Omental fat pad (tissue), 4 donors: Measurements from ENCODE around the gene ATF6B. TPM values are rescaled to one million over a fixed set of nuclear protein-coding genes. Genes with fewer than 3 reads are reported as not detected.

ENCODE experiments used
- ATAC-seq: fragments of 150-250 bp; one replicate; pipeline ENCODE4 v1.9.1; 2016; ENCODE audit warnings: mild to moderate bottlenecking, moderate library complexity; ENCODE audit not compliant: low FRiP score
- DNase-seq: peaks from one replicate; pipeline ENCODE4 v3.0.0-alpha.2; 2019; ENCODE audit warnings: low spot score
- CTCF ChIP-seq, 3 donors: fragments of 450-650 bp; IDR thresholded peaks; one replicate each; pipeline ENCODE4 v1.5.1; 2016 to 2017; ENCODE audit warnings: antibody characterized with exemption in 3 of 3, mild to moderate bottlenecking in 3 of 3, moderate library complexity in 2 of 3
- total RNA-seq, 4 donors: library from RNA; depleted of rRNA; stranded (reverse); fragments of >200 nt; gene quantifications; one replicate each; pipeline ENCODE4 v1.1.0, GENCODE V29; 2016

ATF6B gene
- 10 to 100 TPM; 23.2 to 44.3 (median 24.4) TPM for total RNA-seq

- DNase-seq (peak; percentile 91), ATAC-seq (peak; percentile 92)
- TF ChIP-seq CTCF (IDR thresholded peaks at IDR 0.05): no peak
These were observed at the start of gene ATF6B for GRCh38 chr6:32127717-32128592. ATF6B (minus strand) TSS chr6:32128246; CDS start chr6:32128207, 39 bp downstream.

DNA sequence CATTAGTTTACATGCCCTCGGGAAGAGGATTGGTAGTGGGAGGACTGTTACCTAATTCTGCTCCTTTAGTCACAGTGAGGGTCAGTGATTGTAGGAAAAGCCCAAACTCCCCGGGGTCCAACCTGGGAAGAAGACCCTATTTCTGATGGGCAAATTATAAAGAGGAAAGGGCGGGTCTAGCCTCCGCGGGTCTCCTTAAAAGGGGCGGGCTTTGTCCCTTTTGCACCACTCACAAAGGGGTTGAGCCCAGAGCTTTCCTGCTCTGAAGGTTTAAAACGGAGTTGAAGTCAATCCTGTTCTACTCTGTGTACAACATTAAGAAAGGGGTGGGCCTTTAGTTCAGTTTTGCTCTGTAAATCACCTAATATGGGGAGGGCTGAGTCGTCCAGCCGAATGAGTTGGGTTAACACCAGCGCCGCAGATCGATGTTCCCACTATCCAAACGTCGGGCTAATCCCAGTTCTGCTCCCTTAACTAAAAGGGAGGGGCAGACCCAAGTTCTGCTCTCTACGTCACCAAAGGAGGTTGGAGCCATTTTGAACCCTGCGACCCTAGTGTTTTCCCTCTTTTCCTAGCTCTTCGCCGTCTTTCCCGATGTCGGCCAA is 49.2 kb upstream of the ATF6B start:
- DNase-seq (no peak), ATAC-seq (peak; percentile 9)
- TF ChIP-seq CTCF (IDR thresholded peaks at IDR 0.05): no peak

DNA sequence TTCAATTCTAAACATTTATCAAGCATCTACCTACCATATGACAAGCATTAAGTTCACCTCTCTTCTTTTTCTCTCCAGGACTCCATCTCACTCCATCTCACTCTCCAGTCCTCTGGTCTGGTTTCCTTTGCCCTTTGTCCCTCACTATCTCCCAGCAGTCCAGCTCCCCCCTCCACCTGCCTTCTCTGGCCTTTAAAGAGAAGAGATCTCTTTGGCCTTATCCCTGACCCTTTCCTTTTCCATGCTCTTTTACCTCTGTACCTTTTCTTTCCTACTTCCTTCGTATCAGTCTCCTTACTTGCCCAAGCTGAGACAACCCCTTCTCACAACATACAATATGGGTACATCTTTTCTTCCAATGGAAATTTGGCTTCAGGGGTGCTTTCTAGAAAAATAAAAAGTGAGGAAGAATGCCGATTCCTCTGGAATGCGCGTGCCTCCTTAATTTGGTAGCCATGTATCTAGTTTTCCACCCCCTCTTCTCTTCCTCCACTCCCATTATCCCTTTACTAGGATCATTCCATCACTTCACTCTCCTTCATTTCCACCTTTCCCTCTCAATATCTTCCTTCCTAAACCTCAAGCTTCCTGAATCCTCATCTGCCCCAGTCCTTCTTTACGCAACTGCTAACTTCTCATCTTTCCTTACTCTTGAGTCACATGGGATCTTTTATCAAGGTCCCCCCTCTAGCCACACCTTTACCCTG is 48.6 kb upstream of the ATF6B start:
- no peak for TF ChIP-seq CTCF (IDR thresholded peaks at IDR 0.05)
- ATAC-seq: peak; percentile 16
- no peak for DNase-seq

DNA sequence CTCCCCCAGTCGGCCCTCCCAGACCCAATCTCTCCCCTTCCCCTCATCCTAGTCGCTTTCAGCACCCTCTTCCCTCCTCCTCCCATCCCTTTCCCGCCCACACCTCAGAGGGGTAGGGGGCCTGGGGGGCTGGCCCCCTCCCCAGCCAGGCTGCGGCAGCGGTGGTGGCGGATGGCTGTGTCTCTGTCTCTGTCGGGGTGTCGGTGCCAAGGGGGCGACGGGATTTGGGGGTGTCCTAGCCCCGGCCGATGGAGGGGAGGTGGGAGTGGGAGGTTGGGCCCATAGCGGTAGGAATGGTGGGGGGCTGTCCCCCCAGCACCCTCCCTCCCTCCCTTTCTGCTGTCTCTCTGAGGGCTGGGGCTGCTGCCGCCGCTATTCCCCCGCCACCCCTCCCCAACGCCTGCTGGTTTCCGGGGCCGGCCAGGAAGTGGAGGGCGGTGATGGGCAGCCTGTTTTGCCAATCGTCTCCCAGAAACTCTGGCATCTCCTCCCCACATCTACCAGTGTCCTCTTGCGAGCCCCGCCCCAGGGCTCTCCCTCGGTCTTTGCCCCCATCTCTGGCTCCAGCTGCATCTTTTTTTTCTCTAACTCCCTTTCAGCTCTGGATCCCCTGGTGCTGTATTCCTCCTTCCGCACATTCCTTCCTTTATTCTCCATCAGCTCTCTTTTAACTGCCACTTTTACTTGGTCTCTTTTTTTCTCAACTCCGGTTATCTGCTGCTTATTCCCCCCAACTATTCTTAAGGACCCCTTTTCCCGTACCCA is 47.8 kb upstream of the ATF6B start, which contains the start of gene AGPAT1:
TSS of gene AGPAT1 (minus strand) at position 374 of the 765 bp plus-strand sequence. CDS start 4,588 bp downstream, outside the sequence.
- TF ChIP-seq CTCF (IDR thresholded peaks at IDR 0.05): no peak
- ATAC-seq (peak; percentile 58), DNase-seq (peak; percentile 94)

DNA sequence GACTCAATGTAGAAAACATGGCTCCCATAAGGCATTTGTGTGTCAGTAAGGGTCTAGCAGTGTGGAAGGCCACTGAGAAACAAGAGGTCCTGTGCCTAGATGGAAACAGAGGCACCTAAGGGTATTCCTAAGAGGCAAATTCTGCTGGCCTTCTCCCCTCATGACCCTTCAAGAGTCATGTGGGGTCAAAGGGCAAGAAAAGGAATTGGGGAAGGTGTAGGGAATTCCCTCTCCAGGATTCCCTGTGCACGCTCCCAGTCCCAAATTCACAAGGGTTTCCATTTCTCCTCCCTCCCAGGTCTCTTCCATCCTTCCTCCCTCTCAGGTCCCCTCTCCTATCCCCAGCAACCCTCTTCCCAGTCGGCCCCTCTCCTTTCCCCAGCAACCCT is 47.3 kb upstream of the ATF6B start:
- no peak for TF ChIP-seq CTCF (IDR thresholded peaks at IDR 0.05)
- DNase-seq: no peak
- no peak for ATAC-seq

DNA sequence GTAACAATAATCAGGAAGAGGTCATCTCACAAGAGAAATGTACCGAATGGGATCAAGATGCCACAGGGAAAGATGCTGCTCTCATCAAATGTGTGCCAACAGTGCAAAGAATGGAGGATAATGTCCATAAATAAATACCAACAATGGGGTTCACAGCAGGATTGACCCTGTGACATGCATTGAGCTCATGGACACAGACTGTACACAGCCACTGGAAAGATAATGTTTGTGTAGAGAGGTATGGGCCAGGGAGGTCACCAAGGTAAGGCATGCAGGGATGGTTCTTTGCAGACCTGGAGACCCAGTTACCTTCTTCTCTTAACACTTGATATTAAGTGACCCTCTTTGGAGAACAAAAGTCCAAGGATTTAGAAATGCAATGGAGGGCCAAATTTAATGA is 46.4 kb upstream of the ATF6B start:
- no peak for TF ChIP-seq CTCF (IDR thresholded peaks at IDR 0.05)
- ATAC-seq: no peak
- DNase-seq: no peak
